Fibroblast of the aortic adventitia (primary cell): ENCODE results near the gene EPOP. TPM values are rescaled to one million over a fixed set of nuclear protein-coding genes. Genes with fewer than 3 reads are reported as not detected.

Source experiments
- small RNA-seq: library from RNA; depleted of rRNA; stranded (forward); fragments of <200 nt; gene quantifications from one replicate; pipeline ENCODE3, GENCODE V24; 2012
- total RNA-seq: library from RNA; depleted of rRNA; stranded (reverse); fragments of >200 nt; gene quantifications from 2 replicates; pipeline ENCODE4 v1.2.3, GENCODE V29; 2012; ENCODE audit warnings: low replicate concordance

EPOP gene
- total RNA-seq, 1 donor, result 0.99 TPM

Small RNAs within 50 kb of the gene (small RNA-seq; reads per million reads assigned to genes)
- not detected for gene MIR4726
- not detected for gene MIR4734

Other genes with a start within 250 kb of the EPOP start
- 36.6 and 38.3 TPM in 2 replicates for gene ARHGAP23, start 246.5 kb downstream of the EPOP start, total RNA-seq
- gene SRCIN1, start 69.0 kb downstream of the EPOP start, total RNA-seq, result not detected in 2 replicates
- gene MLLT6, start 30.3 kb upstream of the EPOP start, total RNA-seq, result 19.1 and 38.7 TPM in 2 replicates
- 3.4 and 6.5 TPM in 2 replicates for gene CISD3, start 55.4 kb upstream of the EPOP start, total RNA-seq
- gene PCGF2, start 73.4 kb upstream of the EPOP start, total RNA-seq, result 2.9 and 4.8 TPM in 2 replicates
- gene PSMB3, start 77.8 kb upstream of the EPOP start, total RNA-seq, result 78.7 and 293 TPM in 2 replicates
- 25.2 and 56.8 TPM in 2 replicates for gene PIP4K2B, start 124.6 kb upstream of the EPOP start, total RNA-seq
- 10.4 and 27.8 TPM in 2 replicates for gene CWC25, start 150.4 kb upstream of the EPOP start, total RNA-seq
- 638 and 2,401 TPM in 2 replicates for gene RPL23, start 178.8 kb upstream of the EPOP start, total RNA-seq
- 65.6 and 174 TPM in 2 replicates for gene LASP1, start 195.1 kb upstream of the EPOP start, total RNA-seq